Activated T-cell treated with anti-CD3 and anti-CD28 coated beads for 4 hours (primary cell): ENCODE results near the gene EFTUD2.

Experiments
- DNase-seq: peaks from one replicate; pipeline ENCODE4 v3.0.0-alpha.2; 2020

The EFTUD2 gene

GRCh38 chr17:44887016-44887415 lies 12.2 kb downstream of the EFTUD2 start:
- DNase-seq, result no peak

- no peak for DNase-seq
Observed at GRCh38 chr17:44884941-44885340, 14.3 kb downstream of the EFTUD2 start.

GRCh38 chr17:44881145-44881544 lies 18.1 kb downstream of the EFTUD2 start:
- DNase-seq, result no peak

- no peak for DNase-seq
Observed at GRCh38 chr17:44880062-44880461, 19.2 kb downstream of the EFTUD2 start.

GRCh38 chr17:44879376-44879775 lies 19.9 kb downstream of the EFTUD2 start:
- no peak for DNase-seq

- peak; percentile 11 for DNase-seq
Observed at GRCh38 chr17:44878627-44879221, 20.5 kb downstream of the EFTUD2 start.

- DNase-seq, result no peak
Observed at GRCh38 chr17:44877121-44877520, 22.1 kb downstream of the EFTUD2 start.

- no peak for DNase-seq
Observed at GRCh38 chr17:44875761-44876160, 23.5 kb downstream of the EFTUD2 start.

- DNase-seq, result no peak
Observed at GRCh38 chr17:44872131-44872768, 27.0 kb downstream of the EFTUD2 start.

GRCh38 chr17:44871556-44871955 lies 27.7 kb downstream of the EFTUD2 start:
- DNase-seq, result no peak

GRCh38 chr17:44867841-44868240 lies 31.4 kb downstream of the EFTUD2 start:
- DNase-seq, result no peak

GRCh38 chr17:44865931-44866330 lies 33.3 kb downstream of the EFTUD2 start:
- DNase-seq, result no peak

GRCh38 chr17:44865231-44865660 lies 34.0 kb downstream of the EFTUD2 start:
- DNase-seq, result peak; percentile 67

- no peak for DNase-seq
Observed at GRCh38 chr17:44864831-44865230, 34.4 kb downstream of the EFTUD2 start.

- no peak for DNase-seq
Observed at GRCh38 chr17:44863061-44863918, 36.0 kb downstream of the EFTUD2 start.

GRCh38 chr17:44862278-44862914 lies 36.8 kb downstream of the EFTUD2 start:
- DNase-seq, result no peak

- DNase-seq, result no peak
Observed at GRCh38 chr17:44859701-44860100, 39.5 kb downstream of the EFTUD2 start.

GRCh38 chr17:44854192-44854591 lies 45.1 kb downstream of the EFTUD2 start:
- no peak for DNase-seq

GRCh38 chr17:44850612-44851011 lies 48.6 kb downstream of the EFTUD2 start:
- no peak for DNase-seq

GRCh38 chr17:44850025-44850424 lies 49.2 kb downstream of the EFTUD2 start:
- DNase-seq, result no peak

- DNase-seq, result no peak
Observed at GRCh38 chr17:44848961-44849489, 50.2 kb downstream of the EFTUD2 start.

GRCh38 chr17:44848257-44848795 lies 50.9 kb downstream of the EFTUD2 start:
- DNase-seq, result no peak

- no peak for DNase-seq
Observed at GRCh38 chr17:44847586-44847985, 51.7 kb downstream of the EFTUD2 start, which contains the start of gene HIGD1B. TSS of gene HIGD1B (plus strand) at chr17:44847883. CDS start at chr17:44848153, 270 bp downstream.
